Right hindlimb (tissue), 1 donor: ENCODE results near the gene ZNF771.
"Not testable (repeated sequence)": the region's sequence is repeated elsewhere in the genome, so short reads cannot be mapped to it uniquely, and the experiment has no call there.

Experiments used
- DNase-seq: peaks from one replicate; pipeline ENCODE4 v3.0.0-alpha.2; 2018

Gene ZNF771

DNA sequence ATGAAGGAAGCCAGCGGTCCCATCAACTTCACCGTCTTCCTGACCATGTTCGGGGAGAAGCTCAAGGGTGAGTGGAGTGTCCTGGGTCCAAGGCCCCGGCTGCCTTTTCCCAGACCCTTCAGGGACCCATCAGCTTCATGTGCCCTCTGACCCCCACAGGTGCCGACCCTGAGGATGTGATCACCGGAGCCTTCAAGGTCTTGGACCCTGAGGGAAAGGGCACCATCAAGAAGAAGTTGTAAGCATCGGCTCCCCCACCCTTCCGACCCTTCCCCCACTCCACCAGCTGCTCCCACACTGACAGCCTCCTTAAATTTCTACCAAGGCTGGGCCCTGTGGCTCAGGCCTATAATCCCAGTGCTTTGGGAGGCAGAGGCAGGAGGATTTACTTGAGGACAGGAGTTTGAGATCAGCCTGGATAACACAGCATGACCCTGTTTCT, 30.9 kb upstream of the ZNF771 start:
- no peak for DNase-seq

DNA sequence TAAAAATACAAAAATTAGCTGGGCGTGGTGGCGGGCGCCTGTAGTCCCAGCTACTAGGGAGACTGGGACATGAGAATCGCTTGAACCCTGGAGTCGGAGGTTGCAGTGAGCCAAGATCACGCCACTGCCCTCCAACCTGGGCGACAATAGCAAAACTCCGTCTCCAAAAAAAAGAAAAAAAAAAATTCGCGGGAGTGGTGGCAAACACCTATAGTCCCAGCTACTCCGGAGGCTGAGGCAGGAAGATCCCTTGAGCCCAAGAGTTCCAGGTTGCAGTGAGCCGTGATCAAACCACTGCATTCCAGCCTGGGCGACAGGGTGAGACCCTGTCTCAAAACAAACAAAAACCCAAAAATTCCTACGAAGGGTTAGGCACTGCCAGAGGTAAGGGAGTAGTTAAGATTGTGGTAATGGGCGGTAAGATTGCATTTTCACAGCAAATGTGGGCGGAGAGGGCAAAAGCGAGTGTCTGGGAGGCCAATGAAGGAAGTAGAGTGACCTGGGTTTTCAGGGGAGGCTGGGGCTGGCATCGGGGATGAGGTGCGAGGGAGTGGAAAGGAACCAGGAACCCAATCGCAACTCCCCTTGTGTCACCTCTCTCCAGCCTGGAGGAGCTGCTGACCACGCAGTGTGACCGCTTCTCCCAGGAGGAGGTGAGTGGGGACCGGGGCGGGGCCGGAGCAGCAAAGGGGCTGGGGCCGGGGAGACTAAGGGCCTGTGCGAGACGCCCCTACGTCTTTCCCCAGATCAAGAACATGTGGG, 30.2 kb upstream of the ZNF771 start:
- no peak for DNase-seq

DNA sequence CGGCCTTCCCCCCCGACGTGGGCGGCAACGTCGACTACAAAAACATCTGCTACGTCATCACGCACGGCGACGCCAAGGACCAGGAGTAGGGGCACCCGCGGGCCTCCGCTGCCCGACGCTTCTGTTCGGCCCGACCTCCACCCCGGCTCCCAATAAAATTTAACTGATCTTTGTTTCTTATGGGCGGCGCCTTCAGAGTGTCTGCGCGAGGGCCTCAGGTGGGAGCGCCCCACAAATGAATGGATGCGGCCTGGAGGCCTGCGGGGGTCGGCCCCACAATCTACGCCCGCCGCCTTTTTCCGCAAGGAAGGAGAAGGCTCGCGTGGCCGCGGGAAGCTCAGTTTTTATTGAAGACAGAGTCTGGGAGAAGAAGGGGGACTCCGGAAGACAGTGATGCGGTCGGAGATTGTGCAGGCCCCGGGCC, 29.6 kb upstream of the ZNF771 start:
- DNase-seq: peak; percentile 95

DNA sequence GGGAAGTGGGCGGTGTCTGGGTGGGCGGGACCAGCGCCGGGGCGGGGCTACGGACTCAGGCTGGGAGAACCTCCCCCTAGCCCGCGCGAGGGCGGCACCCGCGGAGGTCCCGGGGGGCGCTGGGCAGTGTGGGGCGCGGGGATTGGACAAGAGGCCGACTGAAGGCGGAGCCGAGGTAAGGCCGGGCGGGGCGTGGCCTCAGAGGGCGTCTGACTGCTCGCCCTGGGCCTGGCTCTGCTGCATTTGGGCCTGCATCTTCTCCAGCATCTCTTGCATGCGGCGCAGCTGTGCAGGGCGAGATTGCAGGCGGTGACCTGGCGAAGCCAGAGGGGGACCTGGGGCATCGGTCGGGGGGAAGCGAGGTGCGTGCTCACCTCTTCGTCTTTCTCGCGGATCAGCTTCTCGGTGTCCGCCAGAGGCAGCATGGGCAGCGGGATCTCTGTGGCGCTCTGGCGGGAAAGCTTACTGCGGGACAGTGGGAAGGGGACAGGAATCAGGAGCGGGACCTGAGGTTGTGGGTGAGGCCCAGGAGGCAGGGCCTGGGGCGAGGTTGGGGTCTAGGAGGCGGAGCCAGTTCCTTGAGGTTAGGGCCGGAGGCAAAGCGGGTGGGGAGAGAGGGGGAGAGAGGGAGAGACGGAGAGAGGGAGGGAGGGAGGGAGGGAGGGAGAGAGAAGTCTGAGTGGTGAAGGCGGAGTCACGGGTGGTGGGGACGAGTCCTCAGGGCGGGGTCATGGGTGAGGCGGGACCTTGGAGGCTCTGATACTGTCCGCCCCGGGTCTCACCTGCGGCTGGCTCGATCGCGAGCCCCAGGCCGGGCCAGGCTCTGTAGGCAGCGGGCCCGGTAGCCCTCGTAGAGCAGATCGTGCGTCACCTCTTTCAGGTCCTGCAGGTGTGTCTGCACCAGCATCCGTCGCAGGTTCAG, 28.9 kb upstream of the ZNF771 start:
- DNase-seq: peak; percentile 100

DNA sequence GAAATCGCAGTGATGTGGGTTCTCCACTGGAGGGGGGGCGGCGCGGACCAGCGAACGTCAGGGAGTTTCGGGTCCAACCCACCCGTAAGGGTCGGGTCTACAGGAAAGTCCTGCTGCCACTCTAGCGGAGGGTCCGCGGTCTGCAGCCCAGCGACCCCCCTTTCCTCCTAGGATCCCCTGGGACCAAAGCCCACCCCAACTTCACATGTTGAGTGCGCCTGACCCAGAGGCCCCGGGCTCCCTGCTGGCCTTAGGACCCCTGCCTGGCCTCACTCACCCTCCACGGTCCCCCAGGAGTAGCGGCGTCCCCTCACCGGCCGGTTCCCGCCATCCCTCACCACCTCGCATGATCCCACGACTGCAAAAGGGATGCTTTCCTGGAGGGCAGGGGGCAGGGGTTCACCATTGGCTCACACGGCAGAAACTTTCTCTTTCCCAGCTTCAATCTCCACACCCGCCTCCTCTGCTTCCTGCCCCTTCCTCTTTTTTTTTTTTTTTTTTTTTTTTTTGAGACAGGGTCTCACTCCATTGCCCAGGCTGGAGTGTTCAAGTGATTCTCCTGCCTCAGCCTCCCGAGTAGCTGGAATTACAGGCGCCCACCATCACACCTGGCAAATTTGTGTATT, 28.1 kb upstream of the ZNF771 start:
- no peak for DNase-seq

DNA sequence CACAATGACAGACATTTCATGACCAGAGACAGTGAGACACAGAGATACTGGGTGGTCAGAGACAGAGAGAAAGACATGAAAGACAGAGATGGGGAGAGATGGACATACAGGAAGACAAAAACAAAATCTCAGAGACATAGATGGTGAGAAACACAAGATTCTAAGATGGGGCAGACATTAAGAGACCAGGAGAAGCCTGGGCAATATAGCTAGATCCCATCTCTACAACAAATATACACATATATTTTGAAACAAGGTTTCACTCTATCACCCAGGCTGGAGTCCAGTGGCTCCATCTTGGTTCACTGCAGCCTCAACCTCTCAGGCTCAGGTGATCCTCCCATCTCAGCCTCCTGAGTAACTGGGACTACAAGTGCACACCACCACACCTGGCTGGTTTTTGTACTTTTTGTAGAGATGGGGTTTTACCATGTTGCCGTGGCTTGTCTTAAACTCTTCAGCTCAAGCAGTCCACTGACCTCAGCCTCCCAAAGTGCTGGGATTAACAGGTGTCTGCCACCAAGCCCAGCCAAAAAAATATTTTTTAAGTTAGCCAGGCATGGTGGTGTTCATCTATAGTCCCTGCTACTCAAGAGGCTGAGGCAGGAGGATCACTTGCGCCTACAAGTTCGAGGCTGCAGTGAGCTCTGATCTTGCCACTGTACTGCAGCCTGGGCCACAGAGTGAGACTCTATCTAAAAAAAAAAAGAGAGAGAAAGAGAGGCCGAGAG, 27.2 kb upstream of the ZNF771 start:
- DNase-seq: no peak

DNA sequence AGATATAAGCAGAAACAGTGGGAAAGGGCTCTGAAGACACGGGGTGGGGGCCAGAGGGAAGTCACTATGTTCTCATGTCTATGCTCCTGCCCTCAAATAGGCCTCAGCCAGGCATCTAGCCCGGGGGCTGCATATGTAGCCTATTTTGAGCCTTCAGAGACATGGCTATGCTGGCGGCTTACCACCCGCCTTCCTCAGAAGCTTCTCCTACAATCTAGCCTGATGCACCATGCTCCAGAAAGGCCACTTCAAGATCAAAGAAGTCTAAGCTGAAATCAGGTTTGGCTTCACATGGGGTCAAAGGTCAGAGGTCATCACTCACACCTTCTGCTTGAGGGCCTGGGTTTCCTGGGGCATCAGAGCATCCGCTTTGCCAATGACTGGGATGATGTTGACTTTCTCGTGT, 26.6 kb upstream of the ZNF771 start:
- no peak for DNase-seq

DNA sequence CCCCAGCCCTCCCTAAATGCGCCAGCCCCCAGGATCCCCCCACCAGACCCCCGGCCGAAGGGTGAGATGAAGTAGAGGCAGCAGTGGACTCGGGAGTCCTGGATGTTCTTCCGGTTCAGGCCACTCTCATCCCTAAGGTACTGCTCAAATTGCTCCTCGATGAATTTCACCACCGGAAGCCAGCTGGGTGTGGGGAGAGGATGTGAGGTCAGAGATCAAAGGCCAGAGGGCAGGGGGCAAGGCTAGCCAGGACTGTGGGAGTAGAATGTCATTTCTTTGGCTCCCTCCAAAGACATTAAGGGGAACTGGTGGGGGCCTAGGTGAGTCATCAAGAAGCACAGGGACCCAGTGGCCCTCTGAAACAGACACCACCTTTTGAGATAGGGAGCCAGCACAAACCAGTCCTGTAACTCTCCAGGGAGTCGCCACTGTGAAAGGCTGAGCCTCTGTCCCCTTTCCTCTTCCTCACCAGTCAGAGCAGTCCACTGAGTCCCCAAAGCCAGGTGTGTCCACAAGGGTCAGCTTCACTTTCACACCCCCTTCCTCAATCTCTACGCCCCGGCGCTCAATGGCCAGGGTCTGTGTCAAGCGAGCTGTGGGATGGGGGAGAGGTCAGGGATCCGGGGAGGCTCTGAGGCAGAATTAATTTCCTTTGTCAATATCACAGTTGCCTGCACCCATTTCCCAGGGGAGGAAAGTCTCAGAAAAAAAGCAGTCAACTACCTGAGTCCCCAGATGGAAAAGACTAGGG, 25.9 kb upstream of the ZNF771 start:
- no peak for DNase-seq

DNA sequence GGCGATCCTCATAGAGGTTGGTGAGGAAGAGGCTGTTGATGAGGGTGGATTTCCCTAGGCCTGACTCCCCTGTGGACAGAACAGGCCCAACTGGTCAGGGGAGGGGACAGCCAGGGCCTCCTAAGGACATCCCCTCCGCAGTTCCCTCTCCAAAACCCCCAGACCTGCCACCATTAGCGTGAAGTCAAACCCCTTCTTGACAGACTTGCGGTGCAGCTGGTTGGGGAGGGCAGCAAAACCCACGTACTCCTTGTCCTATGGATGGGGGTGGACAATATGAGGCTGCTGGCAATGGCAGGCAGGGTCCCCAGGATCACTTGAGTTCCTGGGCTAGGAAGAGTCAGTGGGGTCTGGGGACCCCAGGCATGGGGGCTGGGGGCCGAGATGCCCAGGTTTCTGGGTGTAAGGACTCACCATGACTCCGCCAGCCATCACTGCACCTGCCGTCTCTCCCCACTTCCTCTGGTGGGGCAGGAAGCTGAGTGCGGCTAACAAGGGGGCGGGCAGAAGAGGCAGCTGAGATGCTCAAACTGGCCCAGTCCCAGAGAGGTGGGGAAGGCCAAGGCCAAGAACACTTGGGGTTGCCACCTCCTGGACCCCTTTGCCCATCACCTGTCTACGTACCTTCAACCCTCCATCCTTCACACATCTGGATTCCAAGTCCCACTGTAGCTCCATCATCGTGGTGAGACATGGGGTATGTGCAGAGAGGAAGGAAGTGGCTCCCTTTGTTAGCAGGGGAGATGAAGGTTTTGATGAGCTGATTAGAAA, 25.1 kb upstream of the ZNF771 start, which contains the start of gene SEPTIN1:
Gene SEPTIN1, minus strand, starts transcription at position 451 of the 771 bp plus-strand sequence. Its CDS starts 19 bp downstream, at position 432.
- no peak for DNase-seq

DNA sequence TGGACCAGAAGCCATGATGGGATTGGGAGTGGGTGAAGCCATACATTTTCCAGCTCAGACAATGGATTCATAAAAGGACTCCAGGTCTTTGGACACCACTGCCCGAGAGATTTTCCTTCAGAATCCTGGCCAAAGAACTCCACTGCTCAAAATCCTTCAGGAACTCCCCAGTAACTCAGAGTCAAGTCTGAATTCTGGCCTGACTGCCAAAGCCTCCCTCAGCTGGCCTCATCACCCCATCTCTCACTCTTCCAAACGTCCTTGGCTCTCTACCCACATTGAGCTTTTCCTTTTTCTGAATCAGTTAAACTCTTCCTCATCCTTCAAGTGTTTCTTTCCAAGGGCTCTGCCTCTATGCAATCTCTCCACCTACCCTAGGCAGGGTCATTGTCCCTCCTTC, 23.9 kb upstream of the ZNF771 start:
- peak; percentile 80 for DNase-seq

DNA sequence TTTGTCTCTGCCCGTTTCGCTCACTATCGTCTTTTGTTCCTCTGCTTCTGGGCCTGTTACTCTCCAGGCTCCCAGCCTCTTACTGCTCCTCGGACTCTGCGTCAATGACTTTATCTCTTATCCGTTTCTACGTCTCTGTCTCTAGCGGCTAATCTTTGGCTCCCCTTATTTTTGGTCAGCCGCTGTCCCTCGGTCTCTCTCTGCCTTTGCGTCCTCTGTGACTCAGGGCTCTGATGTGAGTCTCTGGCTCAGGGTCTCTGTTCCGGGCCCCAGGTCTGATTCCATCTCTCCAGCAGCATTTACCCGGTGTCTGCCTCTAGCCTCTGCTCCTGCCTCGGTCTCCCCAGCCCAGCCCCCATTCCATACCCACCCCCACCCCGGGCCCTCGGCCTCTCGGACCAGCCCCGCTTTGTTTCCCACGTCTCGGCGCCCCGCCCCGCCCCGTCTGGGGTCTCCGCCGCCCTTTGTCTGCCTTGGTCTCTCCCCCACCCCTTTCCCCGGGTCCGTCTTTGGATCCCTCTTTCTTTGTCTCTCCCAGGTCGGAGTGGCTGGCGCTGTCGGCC, 12.7 kb upstream of the ZNF771 start:
- no peak for DNase-seq

DNA sequence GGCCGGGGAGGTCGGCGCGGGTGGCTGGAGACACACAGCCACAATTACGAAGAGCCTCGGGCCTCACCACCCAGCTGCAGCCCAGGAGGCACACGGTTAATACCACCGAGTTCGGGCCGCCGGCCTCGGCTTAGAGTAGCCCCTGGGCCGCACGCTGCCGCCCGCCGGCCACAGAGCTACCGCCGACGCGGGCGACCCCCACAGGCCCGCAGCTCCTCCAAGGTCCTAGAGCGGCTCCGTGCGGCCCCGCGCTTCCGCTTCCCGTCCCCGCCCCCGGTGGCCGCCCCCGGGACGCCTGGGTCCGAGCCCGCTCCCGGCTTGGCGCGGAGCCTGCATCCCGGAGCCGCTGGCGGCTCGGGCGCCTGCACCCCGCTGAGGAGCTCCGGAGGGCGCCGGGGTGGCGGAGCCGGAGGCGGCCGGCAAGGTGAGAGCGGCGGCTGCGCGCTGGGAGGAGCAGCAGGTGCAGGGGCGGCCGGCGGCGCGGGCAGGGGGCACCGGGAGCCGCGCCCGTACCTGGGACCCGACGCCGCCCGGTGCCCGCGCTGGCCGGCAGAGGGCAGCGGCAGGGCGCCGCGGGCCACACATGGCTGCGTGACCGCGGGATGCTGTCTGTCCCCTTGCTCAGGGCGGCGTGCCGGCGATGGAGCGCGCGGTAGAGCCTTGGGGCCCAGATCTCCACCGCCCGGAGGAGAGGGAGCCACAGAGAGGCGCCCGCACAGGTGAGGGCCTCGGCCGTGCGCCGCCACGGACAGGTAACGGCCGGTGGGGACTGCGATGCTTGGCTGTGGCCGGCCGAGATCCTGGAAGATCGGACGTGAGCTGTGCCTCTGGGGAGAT, 12.0 kb upstream of the ZNF771 start, which contains the start of gene ZNF48:
Gene ZNF48, plus strand, starts transcription at position 266 of the 837 bp plus-strand sequence. Its CDS starts 375 bp downstream, at position 641.
- peak; percentile 94 for DNase-seq

DNA sequence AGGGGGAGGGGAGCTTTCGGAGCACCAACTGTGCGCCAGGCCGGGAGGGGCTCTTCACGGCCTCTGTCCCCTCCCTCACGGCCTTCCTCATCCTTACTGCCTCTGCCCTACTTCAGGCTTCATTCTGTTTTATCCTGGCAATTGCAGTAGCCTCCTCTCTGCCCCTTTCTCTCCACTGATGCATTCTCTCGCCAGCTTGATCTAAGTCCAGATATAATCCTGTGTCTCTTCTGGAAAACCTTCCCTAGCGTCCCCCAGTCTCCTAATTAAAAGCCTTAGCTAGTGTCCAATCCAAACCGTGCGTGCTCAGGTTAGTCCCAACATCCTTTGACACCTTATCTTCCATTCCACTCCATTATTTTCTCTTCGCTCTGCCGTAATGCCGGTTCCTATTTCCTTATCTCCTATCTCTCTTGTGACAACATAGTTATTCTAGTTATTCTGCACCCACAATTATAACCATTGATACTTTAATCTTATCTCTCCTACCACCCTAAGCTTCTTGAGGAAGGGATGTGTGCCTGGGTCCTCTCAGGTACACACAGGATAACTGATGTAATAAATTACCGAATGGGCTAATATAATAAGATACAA, 11.3 kb upstream of the ZNF771 start:
- no peak for DNase-seq

DNA sequence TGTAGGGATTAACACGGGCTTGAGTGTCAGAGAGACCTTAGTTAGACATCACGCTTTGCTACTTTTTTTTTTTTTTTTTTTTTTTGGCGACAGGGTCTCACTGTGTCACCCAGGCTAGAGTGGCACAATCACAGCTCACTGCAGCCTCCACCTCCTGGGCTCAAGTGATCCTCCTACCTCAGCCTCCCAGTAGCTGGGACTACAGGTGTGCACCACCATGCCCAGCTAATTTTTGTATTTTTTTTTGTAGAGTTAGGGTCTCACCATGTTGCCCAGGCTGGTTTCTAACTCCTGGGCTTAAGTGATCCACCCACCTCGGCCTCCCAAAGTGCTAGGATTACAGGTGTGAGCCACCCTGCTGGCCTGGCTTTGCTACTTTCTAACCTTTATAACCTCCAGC, 10.8 kb upstream of the ZNF771 start:
- not testable (repeated sequence) for DNase-seq

DNA sequence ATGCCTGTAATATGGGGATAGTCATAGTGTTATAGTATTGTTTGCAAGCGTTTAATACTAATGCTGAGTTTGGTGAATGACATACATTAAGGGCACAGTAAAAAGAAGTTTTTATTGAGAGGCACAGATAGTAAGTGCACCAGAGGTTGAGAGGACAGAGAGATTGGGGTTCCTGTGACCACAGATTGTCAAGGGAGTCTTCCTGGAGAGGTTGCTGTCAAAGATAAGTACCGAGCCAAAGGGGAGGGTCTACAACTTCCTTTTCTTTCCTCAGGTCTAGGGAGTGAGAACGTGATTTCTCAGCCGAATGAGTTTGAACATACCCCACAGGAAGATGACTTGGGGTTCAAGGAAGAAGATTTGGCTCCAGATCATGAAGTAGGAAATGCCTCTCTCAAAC, 10.3 kb upstream of the ZNF771 start:
- no peak for DNase-seq

DNA sequence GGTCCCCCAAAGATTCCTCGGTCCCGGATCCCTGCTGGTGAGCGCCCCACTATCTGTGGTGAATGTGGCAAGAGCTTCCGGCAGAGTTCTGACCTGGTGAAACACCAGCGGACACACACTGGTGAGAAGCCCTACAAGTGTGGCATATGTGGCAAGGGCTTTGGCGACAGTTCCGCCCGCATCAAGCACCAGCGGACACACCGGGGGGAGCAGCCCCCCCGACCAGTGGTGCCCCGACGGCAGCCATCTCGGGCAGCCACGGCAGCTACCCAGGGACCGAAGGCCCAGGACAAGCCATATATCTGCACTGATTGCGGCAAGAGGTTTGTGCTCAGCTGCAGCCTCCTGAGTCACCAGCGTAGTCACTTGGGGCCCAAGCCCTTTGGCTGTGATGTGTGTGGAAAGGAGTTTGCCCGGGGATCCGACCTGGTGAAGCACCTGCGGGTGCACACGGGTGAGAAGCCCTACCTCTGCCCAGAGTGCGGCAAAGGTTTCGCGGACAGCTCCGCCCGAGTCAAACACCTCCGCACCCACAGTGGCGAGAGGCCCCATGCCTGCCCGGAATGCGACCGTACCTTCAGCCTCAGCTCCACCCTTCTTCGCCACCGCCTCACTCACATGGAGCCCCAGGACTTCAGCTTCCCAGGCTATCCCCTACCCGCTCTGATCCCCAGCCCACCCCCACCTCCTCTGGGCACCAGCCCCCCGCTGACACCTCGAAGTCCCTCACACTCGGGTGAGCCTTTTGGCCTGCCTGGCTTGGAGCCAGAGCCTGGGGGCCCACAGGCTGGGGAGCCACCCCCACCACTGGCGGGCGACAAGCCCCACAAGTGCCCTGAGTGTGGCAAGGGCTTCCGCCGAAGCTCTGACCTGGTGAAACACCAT, 9.4 kb upstream of the ZNF771 start:
- DNase-seq: no peak

DNA sequence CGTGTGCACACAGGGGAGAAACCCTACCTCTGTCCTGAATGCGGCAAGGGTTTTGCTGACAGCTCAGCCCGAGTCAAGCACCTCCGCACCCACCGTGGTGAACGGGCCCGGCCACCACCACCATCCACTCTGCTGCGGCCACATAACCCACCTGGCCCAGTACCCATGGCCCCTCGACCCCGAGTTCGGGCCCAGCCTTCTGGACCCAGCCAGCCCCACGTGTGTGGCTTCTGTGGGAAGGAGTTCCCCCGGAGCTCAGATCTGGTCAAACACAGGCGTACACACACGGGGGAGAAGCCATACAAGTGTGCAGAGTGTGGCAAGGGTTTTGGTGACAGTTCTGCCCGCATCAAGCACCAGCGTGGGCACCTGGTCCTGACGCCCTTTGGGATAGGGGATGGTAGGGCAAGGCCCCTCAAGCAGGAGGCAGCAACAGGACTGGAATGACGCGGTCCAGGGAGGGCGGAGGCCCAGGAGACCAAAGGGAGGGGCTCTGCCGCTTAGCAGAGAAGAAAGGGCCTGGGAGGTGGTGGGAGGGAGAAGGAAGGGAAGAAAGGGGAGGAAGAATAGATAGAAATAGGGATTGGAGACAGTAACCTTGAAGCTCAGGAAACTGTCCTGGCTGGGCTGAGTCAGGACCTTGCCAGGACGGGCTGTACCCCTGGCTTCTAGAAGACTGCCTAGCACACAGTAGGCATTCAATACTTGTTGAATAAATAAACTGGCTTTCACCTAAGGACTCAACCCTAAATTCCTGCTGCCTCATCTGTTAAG, 8.6 kb upstream of the ZNF771 start:
- no peak for DNase-seq
